Jurkat, Clone E6-1 (cell line): Measurements from ENCODE around the gene PPRC1.
"Not testable (repeated sequence)": the region's sequence is repeated elsewhere in the genome, so short reads cannot be mapped to it uniquely, and the experiment has no call there.

Source experiments
- DNase-seq: peaks from one replicate; pipeline ENCODE4 v3.0.0-alpha.2; 2011; ENCODE audit warnings: low read depth, low spot score
- H3K4me3 ChIP-seq: 2 replicates; pipeline ENCODE4 v1.5.1; 2011; ENCODE audit warnings: mild to moderate bottlenecking, low read length, control low read depth, moderate library complexity

The PPRC1 gene

GRCh38 chr10:102184606-102185005 is 51.8 kb downstream of the PPRC1 start:
- DNase-seq: no peak
- no peak overlapping the region for H3K4me3 ChIP-seq

DNA sequence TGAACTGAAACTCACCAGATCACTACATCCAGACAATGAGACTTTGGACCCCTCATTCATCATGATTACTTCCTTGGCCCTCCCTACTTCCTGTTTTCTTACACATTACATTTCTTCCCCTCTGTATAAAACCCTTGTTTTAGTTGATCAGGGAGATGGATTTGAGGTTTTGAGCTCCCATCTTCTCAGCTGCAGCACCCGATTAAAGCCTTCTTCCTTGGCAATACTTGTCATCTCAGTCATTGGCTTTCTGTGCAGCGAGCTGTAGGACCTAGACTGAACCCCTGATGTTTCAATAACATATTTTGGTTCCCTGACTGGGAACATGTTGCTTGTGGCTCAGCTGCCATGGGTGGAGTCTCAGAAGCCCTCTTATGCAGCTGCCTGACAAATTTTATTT is 52.4 kb downstream of the PPRC1 start:
- no peak overlapping the region for H3K4me3 ChIP-seq
- DNase-seq: no peak

GRCh38 chr10:102185811-102186527 is 53.1 kb downstream of the PPRC1 start:
- DNase-seq: no peak
- H3K4me3 ChIP-seq: no peak overlapping the region

- no peak for DNase-seq
- H3K4me3 ChIP-seq: no peak overlapping the region
These were observed 55.6 kb downstream of the PPRC1 start for GRCh38 chr10:102188298-102188940.

GRCh38 chr10:102188941-102189898 is 56.4 kb downstream of the PPRC1 start:
- not testable (repeated sequence) for H3K4me3 ChIP-seq, DNase-seq

DNA sequence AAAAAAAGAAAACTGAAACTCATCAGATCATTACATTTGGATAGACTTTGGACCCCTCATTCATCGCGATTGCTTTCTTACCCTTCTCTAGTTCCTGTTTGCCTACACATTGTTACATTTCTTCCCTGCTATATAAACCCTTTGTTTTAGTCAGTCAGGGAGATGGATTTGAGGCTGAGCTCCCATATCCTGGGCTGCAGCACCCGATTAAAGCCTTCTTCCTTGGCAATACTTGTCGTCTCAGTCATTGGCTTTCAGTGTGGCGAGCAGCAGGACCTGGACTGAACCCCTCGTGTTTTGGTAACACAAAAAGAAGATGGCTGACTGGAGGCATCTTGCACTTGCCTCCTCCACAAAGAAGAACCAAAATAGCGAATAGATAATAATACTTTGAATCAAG is 59.1 kb downstream of the PPRC1 start:
- no peak for DNase-seq
- H3K4me3 ChIP-seq: no peak overlapping the region

- no peak for DNase-seq
- no peak overlapping the region for H3K4me3 ChIP-seq
These were observed 62.5 kb downstream of the PPRC1 start for GRCh38 chr10:102195296-102195870.

GRCh38 chr10:102196893-102197292 is 64.1 kb downstream of the PPRC1 start:
- no peak for DNase-seq
- H3K4me3 ChIP-seq: no peak overlapping the region

DNA sequence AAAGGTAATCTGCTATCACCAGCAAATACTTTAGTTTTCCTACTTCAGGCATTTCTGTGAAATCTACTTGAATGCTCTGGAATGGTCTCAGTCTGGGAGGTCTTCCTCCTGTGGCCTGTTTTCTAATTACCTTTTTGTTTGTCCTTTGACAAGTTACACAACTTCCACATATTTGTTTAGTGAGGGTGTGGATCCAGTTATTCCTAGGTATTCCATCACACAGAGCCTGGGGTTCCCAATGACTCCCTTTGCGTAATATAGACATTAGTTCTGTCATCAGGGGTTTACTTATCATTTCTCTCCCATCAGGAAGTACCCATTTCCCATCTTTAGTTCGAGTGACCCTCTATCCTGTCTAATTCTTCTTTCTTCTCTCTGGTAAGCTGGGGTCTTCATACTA is 65.2 kb downstream of the PPRC1 start:
- DNase-seq: no peak
- no peak overlapping the region for H3K4me3 ChIP-seq
